HG03432 (cell line): ENCODE data around the gene SPTLC2.
"Not testable (repeated sequence)": the region's sequence is repeated elsewhere in the genome, so short reads cannot be mapped to it uniquely, and the experiment has no call there.

Experiments
- ATAC-seq: cut with Tn5 transposase; IDR thresholded peaks from one replicate; pipeline ENCODE4 v1.9.1; 2021; ENCODE audit warnings: mild to moderate bottlenecking, moderate library complexity; ENCODE audit not compliant: unreplicated experiment

The SPTLC2 gene

DNA sequence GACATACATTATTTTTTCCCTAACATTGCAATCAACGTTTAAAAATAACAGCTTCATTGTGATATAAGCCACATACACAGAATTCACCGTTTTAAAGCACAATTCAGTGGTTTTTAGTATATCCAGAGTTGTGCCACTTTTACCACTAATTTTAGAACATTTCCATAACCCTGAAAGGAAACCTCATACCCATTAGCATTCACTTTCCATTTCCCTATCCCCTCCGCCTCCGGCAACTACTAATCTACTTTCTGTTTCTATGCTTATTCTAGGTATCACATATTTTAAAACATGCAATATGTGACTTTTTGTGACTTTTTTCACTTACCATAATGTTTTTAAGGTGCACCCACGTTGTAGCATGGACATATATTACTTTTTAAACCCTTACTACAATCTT lies 62.2 kb downstream of the SPTLC2 start:
- ATAC-seq, result peak; percentile 72

GRCh38 chr14:77549451-77549850 lies 67.0 kb downstream of the SPTLC2 start:
- no peak for ATAC-seq

DNA sequence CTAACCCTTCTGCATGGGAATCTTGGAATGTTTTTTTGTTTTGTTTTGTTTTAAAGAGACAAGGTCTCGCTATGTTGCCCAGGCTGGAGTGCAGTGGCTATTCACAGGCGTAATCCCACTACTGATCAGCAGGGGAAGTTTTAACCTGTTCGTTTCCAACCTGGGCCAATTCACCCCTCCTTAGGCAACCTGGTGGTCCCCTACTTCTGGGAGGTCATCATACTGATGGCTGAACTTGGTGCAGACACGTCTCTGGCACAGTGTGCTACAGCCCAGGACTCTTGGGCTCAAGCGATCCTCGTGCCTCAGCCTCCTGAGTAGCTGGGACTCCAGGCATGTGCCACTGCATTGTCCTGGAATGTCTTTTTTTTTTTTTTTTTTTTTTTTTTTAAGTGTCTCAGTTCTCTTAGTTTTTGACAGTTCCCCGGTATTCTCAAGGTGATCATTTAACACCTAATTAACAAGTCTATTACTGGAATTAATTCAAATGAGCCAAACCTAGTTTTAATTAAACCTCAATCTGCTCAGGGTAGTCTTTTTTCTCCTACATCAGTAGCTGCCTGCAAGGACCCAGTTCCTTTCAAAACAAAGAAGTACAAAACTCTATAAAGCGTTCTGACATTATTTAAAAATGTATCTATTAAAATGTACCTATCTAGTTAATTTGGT lies 68.8 kb downstream of the SPTLC2 start:
- ATAC-seq, result no peak

- not testable (repeated sequence) for ATAC-seq
Observed at GRCh38 chr14:77545171-77545570, 71.3 kb downstream of the SPTLC2 start.

DNA sequence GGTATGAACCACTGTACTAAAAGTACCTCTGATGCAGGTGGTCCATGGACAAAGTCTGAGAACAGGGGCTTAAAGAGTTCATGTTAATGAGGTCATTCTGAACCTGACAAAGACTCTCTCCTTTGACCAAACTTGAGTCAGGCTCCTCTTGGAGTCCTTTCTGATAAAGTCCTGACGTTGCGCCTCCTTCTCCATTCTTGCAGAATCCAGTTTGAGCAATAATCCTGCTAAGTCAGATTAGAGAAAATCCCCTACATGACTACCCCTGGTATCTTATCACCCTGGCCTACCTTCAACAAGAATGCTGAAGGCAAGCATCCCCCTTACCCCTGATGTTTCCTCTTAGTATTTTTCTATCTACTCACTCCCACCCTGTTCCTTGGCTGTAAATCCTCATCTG lies 71.9 kb downstream of the SPTLC2 start:
- ATAC-seq, result no peak

DNA sequence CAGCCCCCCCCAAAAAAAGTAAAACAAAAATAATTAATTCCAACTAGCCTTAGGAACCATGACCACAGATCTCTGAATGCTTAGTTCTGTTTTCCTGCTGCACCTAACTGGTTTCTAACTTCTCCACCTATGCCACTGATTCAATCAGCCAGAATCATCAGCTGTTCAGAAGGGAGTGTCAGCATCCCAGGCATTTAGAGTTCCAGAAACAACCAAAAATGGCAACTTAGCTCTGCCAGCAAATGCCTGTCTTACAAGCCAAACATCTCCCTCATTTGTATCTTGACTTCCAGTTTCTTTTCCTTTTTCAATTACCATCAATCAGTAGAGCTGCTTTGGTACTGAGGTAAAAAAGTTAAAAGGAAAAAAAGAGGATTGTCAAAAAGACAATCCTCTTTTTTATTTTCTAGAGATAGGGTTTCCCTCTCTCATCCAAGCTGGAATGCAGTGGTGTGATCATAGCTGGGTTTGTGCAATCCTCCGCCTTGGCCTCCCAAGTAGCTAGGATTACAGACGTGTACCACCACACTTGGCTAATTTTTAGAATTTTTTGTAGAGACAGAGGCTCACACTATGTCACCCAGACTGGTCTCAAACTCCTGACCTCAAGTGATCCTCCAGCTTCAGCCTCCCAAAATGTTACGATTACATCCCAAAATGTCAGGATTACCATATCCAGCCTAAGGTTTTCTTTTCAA lies 72.7 kb downstream of the SPTLC2 start:
- no peak for ATAC-seq

- ATAC-seq, result no peak
Observed at GRCh38 chr14:77543240-77543551, 73.2 kb downstream of the SPTLC2 start.

- no peak for ATAC-seq
Observed at GRCh38 chr14:77542421-77543239, 73.8 kb downstream of the SPTLC2 start.

GRCh38 chr14:77541905-77542304 lies 74.5 kb downstream of the SPTLC2 start:
- peak; percentile 81 for ATAC-seq

GRCh38 chr14:77536951-77537350 lies 79.5 kb downstream of the SPTLC2 start:
- ATAC-seq, result not testable (repeated sequence)

DNA sequence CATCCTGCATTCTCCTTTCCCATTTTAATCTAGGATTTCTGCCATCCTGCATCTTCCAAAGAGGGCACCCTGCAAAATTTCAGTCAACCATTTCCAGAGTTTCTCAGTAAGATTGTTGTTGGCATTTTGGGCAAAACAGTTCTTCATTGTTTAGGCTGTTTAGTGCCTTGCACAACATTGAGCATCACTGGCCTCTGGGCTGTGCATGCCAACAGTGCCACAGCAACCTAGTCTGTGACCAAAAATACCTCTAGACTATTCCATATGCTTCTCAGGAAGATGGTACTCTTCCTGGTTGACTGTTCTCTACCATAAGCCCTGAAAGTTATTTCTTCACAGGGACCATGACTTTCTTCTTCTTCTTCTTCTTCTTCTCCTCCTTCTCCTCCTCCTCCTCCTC lies 85.4 kb downstream of the SPTLC2 start:
- ATAC-seq, result no peak

DNA sequence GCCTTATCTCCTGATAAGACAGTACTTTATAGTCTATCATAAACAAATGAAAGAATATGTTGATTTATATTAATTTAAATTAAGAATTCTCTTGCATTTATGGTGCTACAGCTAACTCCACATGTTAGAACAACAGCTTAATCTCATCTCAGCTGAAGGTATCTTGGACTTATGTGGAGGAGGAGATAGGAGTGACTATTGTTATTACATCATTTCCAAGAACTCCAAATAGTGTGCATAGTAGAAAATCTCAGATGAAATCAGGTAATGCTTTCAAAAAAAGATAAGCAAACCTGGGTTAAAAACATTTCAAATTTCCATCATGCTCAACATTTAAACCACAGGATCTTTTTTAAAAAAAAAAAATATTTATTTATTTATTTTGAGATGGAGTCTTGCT lies 86.5 kb downstream of the SPTLC2 start:
- no peak for ATAC-seq

DNA sequence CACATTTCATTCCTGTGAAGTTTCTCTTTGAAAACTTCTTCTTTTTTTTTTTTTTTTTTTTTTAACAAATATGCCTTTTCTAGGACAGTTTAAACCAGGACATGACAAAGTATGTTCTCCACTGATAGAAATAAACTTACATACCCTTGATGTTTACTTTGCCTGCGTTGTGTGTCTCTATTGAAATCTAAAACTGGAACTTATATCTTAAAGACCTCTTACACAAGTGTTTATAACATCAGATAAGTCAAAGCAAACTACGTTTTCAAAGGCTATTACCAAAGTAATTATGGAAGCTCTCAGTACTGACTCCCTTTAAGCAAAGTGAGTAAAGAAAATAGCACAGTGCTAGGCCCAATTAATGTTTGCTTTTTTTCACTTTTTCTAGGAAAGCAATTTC lies 87.2 kb downstream of the SPTLC2 start:
- ATAC-seq, result no peak

DNA sequence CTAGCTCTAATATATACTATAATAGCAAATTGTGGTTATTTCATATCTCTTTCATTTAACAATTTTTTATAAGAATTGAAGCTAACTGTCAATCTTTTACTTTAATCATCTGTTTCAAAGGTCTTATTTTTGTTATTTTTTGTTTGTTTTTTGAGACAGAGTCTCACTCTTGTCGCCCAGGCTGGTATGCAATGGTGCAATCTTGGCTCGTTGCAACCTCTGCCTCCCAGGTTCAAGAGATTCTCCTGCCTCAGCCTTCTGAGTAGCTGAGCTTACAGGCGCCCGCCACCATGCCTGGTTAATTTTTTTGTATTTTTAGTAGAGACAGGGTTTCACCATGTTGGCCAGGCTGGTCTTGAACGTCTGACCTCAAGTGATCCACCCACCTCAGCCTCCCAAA lies 87.7 kb downstream of the SPTLC2 start:
- not testable (repeated sequence) for ATAC-seq

DNA sequence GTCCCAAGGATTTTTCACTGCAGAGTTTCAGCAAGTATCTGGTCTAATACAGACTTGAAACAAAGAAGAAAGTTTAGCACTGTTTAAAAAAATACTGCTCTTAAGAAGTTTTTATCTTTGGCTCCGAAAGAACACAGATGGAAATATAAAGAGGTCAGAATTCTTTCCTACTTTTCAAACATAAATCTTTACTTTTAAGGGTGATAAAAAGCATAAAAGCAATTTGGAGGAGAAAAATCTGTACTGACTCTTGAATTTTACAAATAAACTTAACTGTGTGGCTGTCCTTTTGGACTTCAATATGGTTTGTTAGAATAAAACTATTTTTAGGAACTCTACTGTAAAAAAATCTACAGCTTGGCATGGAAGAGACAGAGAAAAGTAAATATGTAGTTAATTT lies 90.2 kb downstream of the SPTLC2 start:
- no peak for ATAC-seq

GRCh38 chr14:77524536-77524935 lies 91.9 kb downstream of the SPTLC2 start:
- ATAC-seq, result no peak

- no peak for ATAC-seq
Observed at GRCh38 chr14:77523109-77523508, 93.3 kb downstream of the SPTLC2 start.

GRCh38 chr14:77520555-77520954 lies 95.9 kb downstream of the SPTLC2 start:
- no peak for ATAC-seq

DNA sequence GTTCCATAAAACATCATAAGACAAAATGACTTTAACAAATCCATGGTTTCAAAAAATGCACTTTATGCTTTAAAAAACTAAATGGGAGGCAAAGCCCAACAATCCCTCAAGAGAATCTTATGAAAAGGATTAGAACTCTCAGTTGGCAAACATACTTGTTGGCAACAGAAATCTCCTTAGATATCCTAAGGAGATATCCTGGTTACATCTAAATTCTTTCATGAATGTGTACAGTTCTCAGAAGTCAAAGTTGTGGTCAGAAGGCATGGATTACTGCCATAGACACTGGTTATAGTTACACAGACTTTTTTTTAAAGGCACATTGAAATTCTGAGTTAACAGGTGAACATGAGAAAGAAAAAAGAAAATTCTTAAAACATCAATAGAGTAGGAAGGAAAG lies 100.3 kb downstream of the SPTLC2 start:
- no peak for ATAC-seq

GRCh38 chr14:77511486-77512162 lies 104.8 kb downstream of the SPTLC2 start:
- ATAC-seq, result no peak

DNA sequence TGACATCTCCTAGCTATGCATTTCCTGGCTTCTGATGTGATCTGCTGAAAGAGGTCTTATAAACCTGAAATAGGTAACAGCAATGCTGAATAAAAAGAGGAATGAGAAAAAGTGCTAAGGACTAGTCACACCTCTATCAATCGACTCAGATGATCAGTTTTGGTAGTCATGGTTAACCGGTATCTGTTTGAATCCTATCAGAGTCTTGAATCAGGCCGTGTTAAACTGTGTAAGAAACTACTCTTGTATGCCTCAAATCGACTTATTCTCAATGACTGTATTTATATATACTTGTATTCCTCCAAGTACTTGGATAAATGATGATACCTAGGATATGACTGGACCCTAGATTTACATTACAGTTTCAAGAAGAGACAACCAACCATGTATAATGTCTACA lies 107.1 kb downstream of the SPTLC2 start:
- no peak for ATAC-seq
